HG03196 (cell line): ENCODE measurements around the gene SCO2.

ENCODE experiments used
- ATAC-seq: cut with Tn5 transposase; IDR thresholded peaks from one replicate; pipeline ENCODE4 v1.9.1; 2021; ENCODE audit not compliant: unreplicated experiment

SCO2 gene, protein sequence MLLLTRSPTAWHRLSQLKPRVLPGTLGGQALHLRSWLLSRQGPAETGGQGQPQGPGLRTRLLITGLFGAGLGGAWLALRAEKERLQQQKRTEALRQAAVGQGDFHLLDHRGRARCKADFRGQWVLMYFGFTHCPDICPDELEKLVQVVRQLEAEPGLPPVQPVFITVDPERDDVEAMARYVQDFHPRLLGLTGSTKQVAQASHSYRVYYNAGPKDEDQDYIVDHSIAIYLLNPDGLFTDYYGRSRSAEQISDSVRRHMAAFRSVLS

GRCh38 chr22:50525104-50525857 lies at the start of gene SCO2:
TSS of gene SCO2 (minus strand) at chr22:50525598. CDS start at chr22:50524411, 1,187 bp downstream.
- ATAC-seq, result peak; percentile 38

DNA sequence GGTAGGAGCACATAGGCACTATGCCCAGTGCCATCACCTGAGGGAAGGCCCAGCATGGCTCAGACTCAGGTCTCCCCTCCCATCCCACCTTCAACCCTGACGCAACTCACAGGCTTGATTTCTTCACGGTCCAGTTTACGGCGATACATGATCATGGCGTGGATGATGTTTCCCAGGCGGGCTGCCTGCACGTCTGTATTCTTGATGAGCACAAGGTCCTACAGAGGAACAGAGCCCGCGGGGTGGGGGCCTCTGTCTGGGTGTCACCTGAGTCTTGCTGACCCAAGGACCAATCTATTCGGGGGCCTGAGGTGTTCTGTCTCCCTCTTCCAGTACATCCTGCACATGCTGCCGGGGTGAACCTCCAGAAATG lies 49.0 kb upstream of the SCO2 start:
- no peak for ATAC-seq

GRCh38 chr22:50573491-50574382 lies 48.3 kb upstream of the SCO2 start:
- no peak for ATAC-seq

- no peak for ATAC-seq
These were observed 47.6 kb upstream of the SCO2 start for GRCh38 chr22:50572965-50573364.

- no peak for ATAC-seq
These were observed 46.1 kb upstream of the SCO2 start for GRCh38 chr22:50571264-50572175.

DNA sequence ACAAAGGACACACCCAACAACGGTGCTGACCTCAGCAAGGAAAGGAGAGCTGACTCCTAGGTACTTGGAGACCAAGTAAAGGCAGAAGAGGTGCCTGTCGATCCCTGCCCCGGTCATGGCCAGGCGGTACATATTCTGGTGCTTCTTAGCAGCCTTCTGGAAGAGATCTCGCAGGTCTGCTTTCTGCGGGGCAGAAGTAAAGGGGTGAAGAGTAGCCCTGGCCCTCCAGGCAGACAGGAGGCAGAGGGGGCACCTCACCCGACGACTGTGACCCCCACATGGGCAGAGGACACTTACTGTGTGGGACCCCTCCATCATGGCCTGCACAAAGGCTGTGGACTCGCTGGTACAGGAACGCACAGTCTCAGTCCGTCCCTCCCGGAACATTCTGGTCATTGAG lies 45.5 kb upstream of the SCO2 start:
- ATAC-seq, result no peak

- ATAC-seq, result no peak
These were observed 44.6 kb upstream of the SCO2 start for GRCh38 chr22:50569896-50570535.

- no peak for ATAC-seq
These were observed 43.7 kb upstream of the SCO2 start for GRCh38 chr22:50569041-50569459.

GRCh38 chr22:50568626-50569025 lies 43.2 kb upstream of the SCO2 start:
- no peak for ATAC-seq

DNA sequence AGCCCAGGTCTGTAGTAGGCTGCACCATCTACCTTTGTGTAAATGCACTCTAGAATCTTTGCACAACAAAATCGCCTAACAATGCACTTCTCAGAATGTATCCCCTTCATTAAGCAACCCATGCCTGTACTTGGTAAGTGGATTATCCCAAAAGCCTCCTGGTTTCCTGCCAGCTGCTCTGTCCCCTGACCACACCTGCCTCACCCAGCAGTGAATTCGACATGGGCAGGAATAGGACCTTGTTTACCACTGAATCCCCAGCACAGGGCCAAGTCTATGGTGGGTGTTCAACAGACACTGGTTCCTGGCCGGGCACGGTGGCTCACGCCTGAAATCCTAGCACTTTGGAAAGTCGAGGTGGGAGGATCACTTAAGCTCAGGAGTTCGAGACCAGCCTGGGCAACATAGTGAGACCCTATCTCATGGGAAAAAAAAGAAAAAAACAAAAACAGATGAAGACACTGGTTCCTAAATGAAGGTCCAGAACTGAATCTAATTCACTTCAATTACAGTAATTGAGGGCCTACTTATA lies 42.4 kb upstream of the SCO2 start:
- ATAC-seq, result no peak

DNA sequence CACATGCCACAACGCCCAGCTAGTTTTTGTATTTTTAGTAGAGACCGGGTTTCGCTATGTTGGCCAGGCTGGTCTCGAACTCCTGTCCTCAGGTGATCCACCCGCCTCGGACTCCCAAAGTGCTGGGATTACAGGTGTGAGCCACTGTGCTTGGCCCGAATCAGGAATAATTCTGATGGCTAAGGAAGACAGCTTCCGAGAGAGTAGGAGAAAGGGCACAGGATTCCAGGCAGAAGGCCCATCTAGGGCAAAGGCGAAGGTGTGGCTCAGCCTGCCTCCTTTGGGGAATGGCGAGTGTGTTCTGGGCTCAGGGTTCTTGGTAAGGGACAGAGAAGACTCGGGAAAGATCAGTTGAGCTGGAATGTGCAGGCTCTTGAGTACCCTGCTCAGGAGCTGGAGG lies 38.9 kb upstream of the SCO2 start:
- no peak for ATAC-seq

DNA sequence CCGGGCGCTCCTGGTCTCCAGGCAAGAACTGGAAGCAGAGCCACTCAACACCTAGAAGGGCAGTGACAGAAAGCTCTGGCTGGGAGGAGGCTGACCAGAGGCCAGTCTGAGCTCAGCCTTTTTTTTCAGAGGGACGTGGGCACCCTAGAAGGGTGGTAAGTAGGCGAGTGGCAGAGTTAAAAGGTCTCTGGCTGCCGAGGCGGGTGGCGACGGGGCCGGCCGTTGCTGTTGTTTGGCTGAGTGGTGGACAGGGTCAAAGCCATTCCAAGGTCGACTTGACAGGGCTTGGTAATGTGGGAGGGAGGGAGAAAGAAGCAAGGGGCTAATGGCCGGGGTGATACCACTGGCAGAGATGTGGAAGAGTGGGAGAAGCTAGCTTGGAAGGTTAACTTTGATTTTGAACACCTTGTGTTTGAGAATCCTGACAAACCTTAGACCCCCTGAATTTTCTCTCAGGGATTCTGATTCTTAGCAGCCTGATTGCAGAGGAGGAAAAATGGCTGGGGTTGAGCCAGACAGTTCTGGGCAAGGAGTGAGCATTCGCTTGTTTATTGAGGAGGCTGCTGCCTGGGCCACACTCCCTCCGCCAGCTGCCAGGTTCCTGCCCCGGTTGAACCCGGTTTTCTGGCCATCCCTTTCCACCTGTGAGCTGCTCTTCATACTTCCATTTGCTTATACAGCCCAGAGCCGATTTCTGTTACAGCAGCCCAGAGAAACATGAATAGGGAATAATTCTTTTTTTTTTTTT lies 38.2 kb upstream of the SCO2 start:
- no peak for ATAC-seq

DNA sequence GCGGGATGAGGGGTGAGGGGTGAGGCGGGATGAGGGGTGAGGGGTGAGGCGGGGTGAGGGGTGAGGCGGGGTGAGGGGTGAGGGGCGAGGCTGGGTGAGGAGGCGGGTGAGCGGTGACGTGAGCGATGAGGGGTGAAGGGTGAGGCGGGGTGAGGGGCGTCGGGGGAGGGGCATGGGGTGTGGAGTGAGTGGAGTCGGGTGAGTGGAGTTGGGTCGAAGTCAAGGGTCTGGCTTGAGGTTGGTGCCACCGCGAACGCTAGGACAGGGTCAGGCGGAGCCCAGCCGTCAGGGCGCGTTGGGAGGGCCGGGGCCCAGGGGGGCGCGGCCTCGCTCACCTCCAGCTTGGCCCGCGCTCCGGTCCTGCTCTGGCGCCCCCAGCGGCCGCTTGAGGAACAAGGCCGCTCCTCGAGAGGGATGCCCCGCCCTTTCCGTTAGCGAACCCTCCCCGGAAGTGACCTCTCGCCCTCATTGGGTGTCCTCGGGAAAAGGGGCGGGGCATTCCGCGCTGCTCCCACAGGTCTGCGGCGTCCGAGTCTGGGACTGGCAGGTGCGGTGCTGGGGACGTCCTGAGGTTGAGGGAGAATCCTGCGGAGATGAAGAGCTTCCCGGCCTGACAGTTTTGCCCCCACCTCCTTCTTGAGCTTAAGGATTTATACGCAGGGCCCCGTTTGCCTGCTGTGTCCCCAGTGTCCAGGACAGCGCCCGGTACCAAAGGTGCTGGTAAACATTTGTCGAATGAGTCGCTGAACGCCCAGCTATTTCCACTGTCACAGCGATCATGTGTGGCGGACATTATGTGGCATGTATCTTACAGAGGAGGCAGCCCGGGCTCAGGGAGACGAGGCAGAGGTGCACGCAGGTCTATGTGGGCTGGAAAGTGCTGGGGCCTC lies 37.4 kb upstream of the SCO2 start, which contains the start of gene SYCE3:
TSS of gene SYCE3 (minus strand) at position 397 of the 890 bp plus-strand sequence. CDS start 6,514 bp downstream, outside the sequence.
- ATAC-seq, result peak; percentile 80

DNA sequence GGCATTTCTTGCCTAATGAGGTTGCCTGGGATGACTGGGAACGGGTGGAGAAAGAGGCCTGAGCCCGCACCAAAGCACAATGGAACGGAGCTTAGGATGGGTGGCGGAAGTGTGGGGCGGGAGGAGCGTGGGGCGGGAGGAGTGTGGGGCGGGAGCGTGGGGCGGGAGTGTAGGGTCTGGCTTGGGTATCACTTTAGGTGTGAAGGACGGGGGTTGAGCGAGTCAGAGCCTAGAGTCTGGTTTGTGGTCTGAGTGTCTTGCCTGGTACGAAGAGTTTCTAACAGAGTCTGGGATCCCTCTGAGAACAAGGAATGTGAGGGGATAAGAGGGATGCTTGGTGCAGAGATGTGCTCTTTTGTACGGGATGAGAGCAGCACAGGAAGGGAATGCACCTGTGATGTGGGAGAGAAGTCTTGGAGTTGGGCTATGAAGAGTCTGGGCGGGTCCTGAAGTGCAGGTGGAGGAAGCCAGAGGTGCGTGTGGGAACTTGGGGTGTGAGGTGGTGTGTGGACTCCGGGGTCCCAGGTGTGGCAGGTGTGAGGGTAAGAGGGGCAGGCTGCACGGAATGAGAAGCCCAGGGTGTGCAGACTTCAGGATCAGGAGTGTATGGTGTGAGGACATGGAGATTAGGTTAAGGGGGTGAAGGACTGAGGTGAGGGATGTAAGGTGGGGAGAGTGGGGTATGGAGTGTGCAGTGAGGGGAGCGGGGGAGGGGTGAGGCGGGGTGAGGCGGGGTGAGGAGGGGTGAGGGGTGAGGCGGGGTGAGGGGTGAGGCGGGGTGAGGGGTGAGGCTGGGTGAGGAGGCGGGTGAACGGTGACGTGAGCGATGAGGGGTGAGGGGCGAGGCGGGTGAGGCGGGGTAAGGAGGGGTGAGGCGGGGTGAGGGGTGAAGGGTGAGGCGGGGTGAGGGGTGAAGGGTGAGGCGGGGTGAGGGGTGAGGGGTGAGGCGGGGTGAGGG lies 36.3 kb upstream of the SCO2 start:
- no peak for ATAC-seq

DNA sequence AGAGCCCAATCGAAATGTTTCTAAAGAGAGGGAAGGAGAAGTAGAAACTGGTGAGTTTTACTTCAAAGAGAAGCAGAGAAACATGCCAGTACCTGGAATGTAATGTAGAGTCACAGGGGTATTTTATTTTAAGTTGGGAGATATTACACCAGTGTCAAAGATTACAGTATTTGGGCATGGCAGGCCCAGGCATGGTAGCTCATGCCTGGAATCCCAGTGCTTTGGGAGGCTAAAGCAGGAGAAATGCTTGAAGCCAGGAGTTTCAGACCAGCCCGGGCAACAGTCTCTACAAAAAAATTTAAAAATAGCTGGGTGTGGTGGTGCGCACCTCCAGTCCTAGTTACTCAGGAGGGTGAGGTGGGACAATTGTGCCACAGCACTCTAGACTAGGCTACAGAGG lies 34.6 kb upstream of the SCO2 start:
- ATAC-seq, result no peak

- no peak for ATAC-seq
These were observed 31.3 kb upstream of the SCO2 start for GRCh38 chr22:50556703-50557102.

GRCh38 chr22:50553310-50553709 lies 27.9 kb upstream of the SCO2 start:
- ATAC-seq, result no peak
